SK-N-SH (cell line): ENCODE results near the gene TMEM267. TPM values are rescaled to one million over a fixed set of nuclear protein-coding genes. Genes with fewer than 3 reads are reported as not detected.

Experiments used
- CTCF ChIA-PET: fragments of 300-600, 350-600 bp; formaldehyde crosslinking; extraction: SDS; loops from one replicate; lab custom pipeline; 2021; lab: Yijun Ruan, JAX
- POLR2A ChIA-PET: fragments of 350-600 bp; sonication (Branson Sonifier 250); formaldehyde crosslinking; extraction: SDS; loops from one replicate; lab custom pipeline; 2020; ENCODE audit warnings: antibody characterized with exemption, inconsistent platforms; lab: Yijun Ruan, JAX
- DNase-seq: peaks from one replicate; pipeline ENCODE4 v3.0.0; 2012
- H2AFZ ChIP-seq: fragments of 200-600 bp; sonication (generic); 2 replicates; pipeline ENCODE4 v1.8.1; 2016; ENCODE audit warnings: antibody characterized with exemption, mild to moderate bottlenecking, low read depth
- H3F3A ChIP-seq: fragments of 200-600 bp; sonication (generic); replicated peaks from 2 replicates; pipeline ENCODE3; 2016; ENCODE audit warnings: antibody characterized with exemption, mild to moderate bottlenecking; ENCODE audit not compliant: insufficient read depth
- H3K27ac ChIP-seq, 2 experiments: fragments of 200-500 bp in 1 of 2; fragments of 200-600 bp in 1 of 2; sonication (Bioruptor generic) in 1 of 2; sonication (generic), shearing (Covaris generic) in 1 of 2; 2 replicates each; pipeline versions ENCODE4 v1.5.1 to v1.6.1; 2014 to 2016; ENCODE audit warnings: low read depth in 2 of 2, inconsistent platforms in 1 of 2, low read length in 1 of 2, mild to moderate bottlenecking in 1 of 2, mixed read lengths in 1 of 2
- H3K27me3 ChIP-seq: fragments of 200-600 bp; sonication (generic), shearing (Covaris generic); 2 replicates; pipeline ENCODE4 v1.6.1; 2016; ENCODE audit warnings: mixed run types; ENCODE audit not compliant: insufficient read depth
- H3K36me3 ChIP-seq, 2 experiments: fragments of 200-500 bp in 1 of 2; fragments of 200-600 bp in 1 of 2; sonication (Bioruptor generic) in 1 of 2; sonication (generic) in 1 of 2; replicated peaks in 1 of 2; 2 replicates each; pipeline versions ENCODE3 to v1.5.1; 2014 to 2016; ENCODE audit warnings: low read length in 1 of 2, mild to moderate bottlenecking in 1 of 2; ENCODE audit not compliant: insufficient read depth in 2 of 2, control insufficient read depth in 1 of 2
- H3K4me1 ChIP-seq, 2 experiments: fragments of 200-500 bp in 1 of 2; fragments of 200-600 bp in 1 of 2; sonication (Bioruptor generic) in 1 of 2; sonication (generic), shearing (Covaris generic) in 1 of 2; 2 replicates each; pipeline versions ENCODE4 v1.5.1 to v1.6.1; 2014 to 2016; ENCODE audit warnings: low read depth in 1 of 2, low read length in 1 of 2, mixed run types in 1 of 2; ENCODE audit not compliant: insufficient read depth in 2 of 2, control insufficient read depth in 1 of 2
- H3K4me2 ChIP-seq: fragments of 200-600 bp; sonication (generic), shearing (Covaris generic); 2 replicates; pipeline ENCODE4 v1.6.1; 2017; ENCODE audit warnings: mixed run types
- H3K4me3 ChIP-seq, 2 experiments: fragments of 200-500 bp in 1 of 2; fragments of 200-600 bp in 1 of 2; sonication (Bioruptor generic) in 1 of 2; sonication (generic), shearing (Covaris generic) in 1 of 2; 2 replicates each; pipeline versions ENCODE4 v1.5.1 to v1.8.1; 2014 to 2016; ENCODE audit warnings: low read depth in 2 of 2, inconsistent platforms in 1 of 2, low read length in 1 of 2, mild to moderate bottlenecking in 1 of 2, mixed read lengths in 1 of 2, moderate library complexity in 1 of 2
- H3K79me2 ChIP-seq: fragments of 200-600 bp; sonication (generic); 2 replicates; pipeline ENCODE4 v1.8.1; 2017; ENCODE audit warnings: mild to moderate bottlenecking; ENCODE audit not compliant: insufficient read depth
- H3K9ac ChIP-seq: fragments of 200-600 bp; sonication (generic); 2 replicates; pipeline ENCODE4 v1.6.1; 2017; ENCODE audit warnings: mixed run types
- H3K9me2 ChIP-seq: fragments of 200-600 bp; sonication (generic); 2 replicates; pipeline ENCODE4 v1.6.1; 2017; ENCODE audit warnings: mixed run types
- H3K9me3 ChIP-seq: fragments of 200-600 bp; sonication (generic); 2 replicates; pipeline ENCODE4 v1.6.1; 2017; ENCODE audit warnings: mixed run types, mild to moderate bottlenecking, moderate library complexity
- H4K20me1 ChIP-seq: fragments of 200-600 bp; sonication (generic); 2 replicates; pipeline ENCODE4 v1.6.1; 2017; ENCODE audit warnings: mild to moderate bottlenecking, mixed run types; ENCODE audit not compliant: insufficient read depth
- CTCF ChIP-seq: fragments of 200-600 bp; sonication (generic); IDR thresholded peaks from 2 replicates; pipeline ENCODE4 v1.6.1; 2017; ENCODE audit warnings: antibody characterized with exemption, mild to moderate bottlenecking, moderate library complexity
- ELF1 ChIP-seq: IDR thresholded peaks from 2 replicates; pipeline ENCODE4 v1.4.0; 2012
- EZH2phosphoT487 ChIP-seq: fragments of 200-600 bp; sonication (generic); IDR thresholded peaks from 2 replicates; pipeline ENCODE4 v1.6.1; 2017; ENCODE audit warnings: low read depth, mixed run types, mild to moderate bottlenecking, antibody characterized with exemption, moderate library complexity, borderline replicate concordance
- FOXJ3 ChIP-seq: sonication (generic); formaldehyde crosslinking; IDR thresholded peaks from 2 replicates; pipeline ENCODE4 v1.5.1; 2020; ENCODE audit warnings: mild to moderate bottlenecking, missing genetic modification reagents
- FOXM1 ChIP-seq: IDR thresholded peaks from 2 replicates; pipeline ENCODE4 v1.4.0; 2012; ENCODE audit warnings: low read depth, mild to moderate bottlenecking
- MEF2A ChIP-seq: IDR thresholded peaks from 2 replicates; pipeline ENCODE4 v1.4.0; 2012; ENCODE audit warnings: low read depth, borderline replicate concordance
- NFIC ChIP-seq: IDR thresholded peaks from 2 replicates; pipeline ENCODE4 v1.4.0; 2012; ENCODE audit warnings: borderline replicate concordance
- PBX3 ChIP-seq: IDR thresholded peaks from 2 replicates; pipeline ENCODE4; 2012
- RCOR1 ChIP-seq: fragments of 150-350 bp; IDR thresholded peaks from 2 replicates; pipeline ENCODE4 v1.6.1; 2017; ENCODE audit warnings: antibody characterized with exemption, low read length
- SIN3A ChIP-seq: IDR thresholded peaks from 2 replicates; pipeline ENCODE4 v1.6.1; 2012; ENCODE audit warnings: low read depth, mild to moderate bottlenecking, low read length, moderate library complexity, borderline replicate concordance
- SMC3 ChIP-seq: IDR thresholded peaks from 2 replicates; pipeline ENCODE4 v1.6.1; 2012; ENCODE audit warnings: low read depth, low read length, improper control_type of control experiment
- TEAD4 ChIP-seq: IDR thresholded peaks from 2 replicates; pipeline ENCODE4 v1.4.0; 2012; ENCODE audit warnings: mild to moderate bottlenecking, borderline replicate concordance; ENCODE audit not compliant: insufficient read depth
- USF2 ChIP-seq: fragments of 150-350 bp; IDR thresholded peaks from 2 replicates; pipeline ENCODE4 v1.6.1; 2017; ENCODE audit warnings: antibody characterized with exemption, low read length, low read depth, borderline replicate concordance
- YY1 ChIP-seq: IDR thresholded peaks from 2 replicates; pipeline ENCODE4 v1.4.0; 2012; ENCODE audit warnings: low read depth, mild to moderate bottlenecking
- ZBTB33 ChIP-seq: IDR thresholded peaks from 2 replicates; pipeline ENCODE4 v1.4.0; 2012; ENCODE audit warnings: low read depth, borderline replicate concordance
- WGBS: methylation state at CpG from one replicate; pipeline ENCODE4 v1.1.6; 2017; ENCODE audit warnings: low lambda C conversion rate; 5-methylcytosine and 5-hydroxymethylcytosine counted together
- polyA plus RNA-seq, 3 experiments: library from polyadenylated mRNA; depleted of rRNA; stranded (reverse); fragments of >200 nt; gene quantifications; 2 replicates each; pipeline ENCODE4 v1.2.3, GENCODE V29; 2012

TMEM267 gene
- polyA plus RNA-seq, 1 of the 3 experiments (the other 2 are of a cell fraction) = 5.7 TPM

- H2AFZ ChIP-seq = no peak overlapping the region
- H3K9me3 ChIP-seq = no peaks in the 10 kb centered on the region
- no peaks in the 10 kb centered on the region for H3K4me1 ChIP-seq
- no peak overlapping the region for H3K4me2 ChIP-seq
- TF ChIP-seq SMC3 = no peak
- no peak for TF ChIP-seq CTCF
- TF ChIP-seq ELF1 = no peak
- no peak for TF ChIP-seq TEAD4
- TF ChIP-seq YY1 = no peak
- TF ChIP-seq MEF2A = no peak
- TF ChIP-seq EZH2phosphoT487 = no peak
- TF ChIP-seq USF2 = no peak
- TF ChIP-seq PBX3 = no peak
- H3K36me3 ChIP-seq = no peaks in the 10 kb centered on the region
- H3K9ac ChIP-seq = no peak overlapping the region
- CTCF ChIA-PET = interaction anchor here (0.6 kb wide), 1 partner anchor 27 kb away, joined by 3 read pairs; no protein-coding TSS in a partner anchor
- no peaks in the 10 kb centered on the region for H3K79me2 ChIP-seq
- H3K9me2 ChIP-seq = no peaks in the 10 kb centered on the region
- no peak for DNase-seq
- H3F3A ChIP-seq = peaks cover 3% of the 10 kb centered on the region
- no peak overlapping the region for H3K27ac ChIP-seq
- 96% methylated on average over 3 of the region's 3 CpGs for WGBS
- POLR2A ChIA-PET = no interaction called here
- H3K27me3 ChIP-seq = no peaks in the 10 kb centered on the region
- H4K20me1 ChIP-seq = no peaks in the 10 kb centered on the region
- H3K4me3 ChIP-seq = no peak overlapping the region
Measured at GRCh38 chr5:43437062-43437660, 46.5 kb downstream of the TMEM267 start.

GRCh38 chr5:43433382-43433781 lies 50.3 kb downstream of the TMEM267 start:
- TF ChIP-seq ZBTB33 = no peak
- TF ChIP-seq NFIC = no peak
- TF ChIP-seq FOXJ3 = no peak
- no peak for TF ChIP-seq PBX3
- no peak for TF ChIP-seq FOXM1
- no peak for TF ChIP-seq RCOR1
- no peak for TF ChIP-seq ELF1
- no peak for TF ChIP-seq CTCF
- no peak for TF ChIP-seq SIN3A
- 59% methylated on average over 4 of the region's 4 CpGs for WGBS

More at GRCh38 chr5:43433382-43433781, 50.3 kb downstream of the TMEM267 start:
- H3K9ac ChIP-seq = no peak overlapping the region
- H3K4me2 ChIP-seq = no peak overlapping the region
- POLR2A ChIA-PET = no interaction called here
- H3K4me1 ChIP-seq = no peaks in the 10 kb centered on the region
- no peak for DNase-seq
- H3K27me3 ChIP-seq = no peaks in the 10 kb centered on the region
- CTCF ChIA-PET = interaction anchor here (1.0 kb wide), 1 partner anchor 43 kb away, joined by 3 read pairs; no protein-coding TSS in a partner anchor
- no peaks in the 10 kb centered on the region for H4K20me1 ChIP-seq
- peaks cover 3% of the 10 kb centered on the region for H3F3A ChIP-seq
- H3K36me3 ChIP-seq = no peaks in the 10 kb centered on the region
- H3K4me3 ChIP-seq = no peak overlapping the region
- no peak overlapping the region for H3K27ac ChIP-seq
- no peaks in the 10 kb centered on the region for H3K79me2 ChIP-seq
- no peaks in the 10 kb centered on the region for H3K9me3 ChIP-seq
- H3K9me2 ChIP-seq = no peaks in the 10 kb centered on the region
- no peak overlapping the region for H2AFZ ChIP-seq
